Endothelial cell of umbilical vein (primary cell): ENCODE results near the gene SELPLG.

Source experiments
- CTCF ChIP-seq, 2 donors: IDR thresholded peaks; 1 replicate in 1 of 2; 2 replicates in 1 of 2; pipeline ENCODE4 v1.5.1; 2011; ENCODE audit warnings: low read length in 2 of 2, mild to moderate bottlenecking in 2 of 2, moderate library complexity in 2 of 2, control low read depth in 1 of 2, inconsistent platforms in 1 of 2, low read depth in 1 of 2; ENCODE audit not compliant: insufficient read depth in 1 of 2; ENCODE audit errors: extremely low read depth in 1 of 2
- EZH2 ChIP-seq: IDR thresholded peaks from 2 replicates; pipeline ENCODE4 v1.6.1; 2012; ENCODE audit warnings: borderline replicate concordance, low read depth, mild to moderate bottlenecking, moderate library complexity, low read length, inconsistent platforms; ENCODE audit not compliant: severe bottlenecking
- GATA2 ChIP-seq: IDR thresholded peaks from 2 replicates; pipeline ENCODE4 v1.7.0; 2011; ENCODE audit warnings: low read depth, mild to moderate bottlenecking, moderate library complexity, mixed read lengths, low read length; ENCODE audit not compliant: insufficient read length, insufficient read depth
- POLR2A ChIP-seq: IDR thresholded peaks from 2 replicates; pipeline ENCODE4 v1.6.1; 2012; ENCODE audit warnings: low read depth, mild to moderate bottlenecking, control low read depth, low read length

DNA sequence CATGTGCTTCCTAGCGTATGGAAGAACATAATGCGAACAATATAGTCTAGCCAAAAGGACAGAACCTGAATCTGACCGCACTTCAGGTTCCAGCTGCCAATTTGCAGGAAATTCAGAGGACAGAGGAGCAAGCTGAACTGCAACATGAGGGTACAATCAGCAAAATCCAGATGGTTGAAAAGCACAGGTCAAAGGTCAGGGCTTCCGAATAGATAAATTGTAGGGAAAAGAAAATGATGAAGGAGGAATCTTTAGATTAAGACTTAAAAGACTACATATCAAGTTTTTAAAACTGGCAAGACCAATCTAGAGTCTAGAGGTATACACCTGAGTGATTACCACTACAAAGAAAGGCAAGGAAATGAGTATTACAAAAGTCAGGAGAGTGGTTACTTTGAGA, 42.1 kb upstream of the SELPLG start:
- TF ChIP-seq CTCF (IDR thresholded peaks at IDR 0.05; ENCODE audit: extremely low read depth in 1 of 2, insufficient read depth in 1 of 2, low read depth in 1 of 2, low read length in 2 of 2) = no peak
- no peak for TF ChIP-seq POLR2A
- TF ChIP-seq EZH2 = no peak
- TF ChIP-seq GATA2 = no peak
